ES-I3 (cell line): ENCODE data around the gene PDLIM7.
"Not testable (repeated sequence)": the region's sequence is repeated elsewhere in the genome, so short reads cannot be mapped to it uniquely, and the experiment has no call there.

Experiments
- H3K36me3 ChIP-seq: 2 replicates; pipeline ENCODE4 v1.6.1; 2013; ENCODE audit warnings: mild to moderate bottlenecking, low read length, control low read depth, moderate library complexity; ENCODE audit not compliant: insufficient read depth
- H3K4me1 ChIP-seq: 2 replicates; pipeline ENCODE4 v1.6.1; 2013; ENCODE audit warnings: mild to moderate bottlenecking, control low read depth, low read length; ENCODE audit not compliant: insufficient read depth
- H3K9ac ChIP-seq: 2 replicates; pipeline ENCODE4 v1.6.1; 2013; ENCODE audit warnings: low read depth, mild to moderate bottlenecking, low read length, moderate library complexity
- H3K9me3 ChIP-seq: 2 replicates; pipeline ENCODE4 v1.6.1; 2013; ENCODE audit warnings: mild to moderate bottlenecking, low read length, moderate library complexity; ENCODE audit not compliant: control insufficient read depth, insufficient read depth

Gene PDLIM7

DNA sequence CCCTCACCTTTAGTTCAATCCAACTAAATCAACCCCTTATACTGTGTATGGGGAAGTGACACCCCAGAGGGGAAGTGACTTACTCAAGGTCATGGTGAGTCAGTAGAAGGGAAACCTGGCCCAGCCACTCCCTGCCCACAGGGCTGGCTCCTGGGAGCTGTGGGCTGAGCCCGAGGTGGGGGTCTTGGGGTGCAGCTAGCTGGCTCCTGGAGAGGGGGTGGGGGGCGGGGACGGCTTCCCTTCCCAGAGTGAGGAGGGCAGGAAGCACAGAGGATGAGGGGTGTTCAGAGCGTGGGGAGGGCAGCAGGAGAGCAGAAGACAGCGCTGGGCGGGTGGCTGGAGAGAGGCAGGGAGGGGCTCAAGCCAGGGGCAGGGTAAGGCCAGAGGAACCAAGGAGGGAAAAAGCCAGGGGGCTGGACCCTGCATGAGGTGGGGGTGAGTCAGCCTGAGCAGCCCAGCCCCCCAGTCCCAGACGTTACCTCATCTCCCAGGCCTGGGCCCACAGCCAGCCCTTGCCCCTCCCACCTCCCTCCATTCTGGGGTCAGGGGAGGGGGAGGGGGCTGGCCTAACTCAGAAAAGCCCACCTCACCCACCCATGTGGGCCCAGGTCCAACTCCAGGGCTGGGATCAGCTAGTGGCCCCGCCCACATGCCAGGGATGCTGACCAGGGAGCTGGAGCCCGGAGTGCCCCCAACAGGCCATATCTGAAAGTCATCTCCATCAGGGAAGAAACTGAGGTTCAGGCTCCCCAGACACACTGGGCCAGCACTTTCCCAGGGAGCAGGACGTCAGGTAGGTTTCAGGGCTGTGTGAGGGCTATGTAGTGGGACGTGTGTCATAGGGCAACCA is 2.8 kb downstream of the PDLIM7 start:
- H3K36me3 ChIP-seq: peaks cover 14% of the 10 kb centered on the region
- H3K9ac ChIP-seq: peak overlapping the region; percentile 22; the same call in 1 of the 2 replicates
- no peaks in the 10 kb centered on the region for H3K9me3 ChIP-seq
- H3K4me1 ChIP-seq: peaks cover 26% of the 10 kb centered on the region

DNA sequence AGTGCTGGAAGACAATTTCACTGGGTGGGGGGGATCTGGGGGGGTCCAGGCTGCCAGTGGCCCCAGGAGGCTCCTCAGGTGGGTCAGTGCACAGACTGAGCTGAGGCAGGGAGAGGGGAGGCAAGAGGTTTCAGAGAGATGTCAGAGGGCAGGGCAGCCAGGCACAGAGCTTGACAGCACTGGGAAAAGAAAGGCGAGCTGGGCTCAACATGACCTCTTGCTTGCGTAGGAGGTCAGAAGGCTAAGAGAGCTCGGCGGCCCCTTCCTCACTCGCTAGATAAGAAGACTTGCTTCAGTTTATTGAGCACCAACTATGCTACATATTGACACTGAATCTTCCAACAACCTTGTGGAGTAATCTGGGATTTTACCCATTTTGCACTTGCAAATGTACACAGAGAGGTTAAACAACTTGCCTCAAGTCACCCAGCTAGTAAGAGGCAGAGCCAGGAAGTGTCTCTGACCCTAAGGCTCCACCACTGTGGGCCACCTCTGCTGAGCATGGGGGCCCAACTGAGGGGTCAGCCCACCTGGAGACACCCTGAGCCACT is 3.5 kb downstream of the PDLIM7 start:
- Histone ChIP-seq H3K36me3 (peaks cover 19% of the 10 kb centered on the region), H3K9me3 (no peaks in the 10 kb centered on the region), H3K9ac (no peak overlapping the region), H3K4me1 (peaks cover 26% of the 10 kb centered on the region)

DNA sequence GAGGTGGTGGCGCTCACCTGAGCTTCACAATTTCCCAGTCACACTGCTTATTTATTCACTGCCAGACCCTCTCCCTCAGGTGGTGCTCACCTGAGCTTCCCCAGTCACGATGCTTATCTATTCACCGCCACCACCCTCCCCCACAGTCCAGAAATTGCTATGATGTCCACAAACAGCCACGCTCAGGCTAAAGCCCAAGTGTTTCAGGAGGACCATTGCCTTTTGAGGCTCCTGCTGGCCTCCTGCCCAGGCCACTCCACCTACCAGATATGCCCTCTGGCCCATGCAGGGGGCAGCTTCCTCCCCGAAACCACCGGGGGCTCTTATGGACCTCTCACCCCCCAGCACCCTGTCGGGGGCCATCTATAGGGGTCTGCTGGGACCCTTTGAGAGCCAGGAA is 4.6 kb downstream of the PDLIM7 start:
- Histone ChIP-seq H3K36me3 (peaks cover 22% of the 10 kb centered on the region), H3K9ac (no peak overlapping the region), H3K4me1 (peaks cover 19% of the 10 kb centered on the region)

DNA sequence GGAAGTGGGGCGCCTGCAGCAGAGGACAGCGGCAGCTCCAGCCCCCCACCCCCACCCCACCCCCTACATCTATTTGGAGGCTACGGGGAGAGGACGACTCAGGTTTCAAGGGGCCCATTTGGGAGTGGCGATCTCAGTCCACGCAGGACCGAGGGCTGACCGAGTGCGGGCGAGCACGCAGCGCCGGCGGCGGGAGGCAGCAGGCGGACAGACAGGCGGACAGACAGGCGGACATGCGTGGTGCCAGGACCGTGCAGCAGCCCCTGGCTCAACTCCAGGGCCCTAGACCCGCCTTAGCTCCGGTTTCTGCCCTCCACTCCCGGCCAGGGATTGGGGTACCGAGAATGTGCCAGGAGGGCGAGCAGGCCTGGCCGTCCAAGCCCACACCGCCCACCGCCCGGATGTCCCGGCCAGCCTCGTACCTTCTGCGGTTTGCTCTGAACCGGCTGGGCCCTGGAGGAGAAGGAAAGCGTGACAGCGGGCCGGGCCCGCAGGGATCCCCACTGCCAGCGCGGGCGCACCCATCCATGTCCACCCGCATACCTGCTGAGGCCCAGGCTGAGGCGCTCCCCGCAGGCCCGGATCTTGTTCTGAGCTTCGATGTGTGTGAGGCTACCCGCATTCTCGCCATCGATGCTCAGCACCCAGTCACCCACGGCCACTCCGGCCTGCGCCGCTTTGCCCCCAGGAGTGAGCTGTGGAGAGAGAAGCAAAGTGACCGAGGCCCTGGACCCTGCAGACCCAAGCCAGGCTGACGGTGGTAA is 5.2 kb downstream of the PDLIM7 start:
- Histone ChIP-seq H3K36me3 (peaks cover 29% of the 10 kb centered on the region), H3K9me3 (no peaks in the 10 kb centered on the region), H3K4me1 (peaks cover 19% of the 10 kb centered on the region), H3K9ac (no peak overlapping the region)

More for the DNA sequence above, 4.6 kb downstream of the PDLIM7 start:
- no peaks in the 10 kb centered on the region for H3K9me3 ChIP-seq

DNA sequence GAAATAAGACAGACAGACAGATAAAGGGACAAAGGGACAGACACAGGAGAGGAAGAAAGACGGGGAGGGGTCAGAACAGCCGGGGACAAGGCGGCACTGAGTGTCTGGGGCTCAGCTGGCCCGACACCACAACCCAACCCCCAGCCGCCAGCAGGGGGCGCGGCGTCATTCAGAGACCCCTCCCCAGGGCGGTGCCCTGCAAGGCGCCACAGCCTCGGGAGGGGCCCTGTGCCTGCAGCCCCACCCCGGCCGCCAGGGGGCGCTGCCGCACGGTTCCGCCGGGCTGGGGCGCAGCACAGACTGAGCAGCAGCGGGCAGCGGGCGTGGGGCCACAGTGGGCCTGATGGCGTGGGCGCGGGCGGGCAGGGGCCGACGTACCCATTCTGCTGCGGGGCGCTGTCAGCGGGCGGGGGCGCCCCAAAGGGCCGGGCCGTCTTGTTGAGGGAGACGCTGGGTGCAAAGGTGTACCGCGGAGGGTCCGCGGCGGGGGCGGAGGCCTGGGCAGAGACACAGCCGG is 5.9 kb downstream of the PDLIM7 start:
- no peaks in the 10 kb centered on the region for H3K9me3 ChIP-seq
- peaks cover 31% of the 10 kb centered on the region for H3K36me3 ChIP-seq
- H3K9ac ChIP-seq: no peak overlapping the region
- peaks cover 19% of the 10 kb centered on the region for H3K4me1 ChIP-seq

DNA sequence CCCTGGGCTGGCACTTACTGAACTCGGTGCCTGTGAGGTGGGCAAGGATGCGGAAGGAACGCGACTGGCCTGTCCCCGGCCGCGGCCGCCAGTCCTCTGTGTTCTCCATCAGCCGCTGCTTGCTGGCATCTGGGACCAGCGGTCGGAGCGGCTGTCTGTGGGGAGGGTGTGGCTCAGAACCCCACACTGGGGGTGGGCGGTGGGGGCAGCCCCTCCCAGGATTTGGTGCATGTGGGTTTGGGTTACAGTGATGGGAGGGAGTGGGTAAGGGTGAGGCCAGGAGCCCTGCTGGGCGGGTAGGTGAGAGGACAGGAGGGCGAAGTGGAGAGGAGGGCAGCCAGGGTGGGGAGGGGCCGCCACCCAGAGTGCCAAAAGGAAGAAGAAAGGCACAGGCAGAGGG is 6.4 kb downstream of the PDLIM7 start:
- Histone ChIP-seq H3K9me3 (no peaks in the 10 kb centered on the region), H3K4me1 (peaks cover 19% of the 10 kb centered on the region), H3K36me3 (peaks cover 31% of the 10 kb centered on the region), H3K9ac (no peak overlapping the region)

DNA sequence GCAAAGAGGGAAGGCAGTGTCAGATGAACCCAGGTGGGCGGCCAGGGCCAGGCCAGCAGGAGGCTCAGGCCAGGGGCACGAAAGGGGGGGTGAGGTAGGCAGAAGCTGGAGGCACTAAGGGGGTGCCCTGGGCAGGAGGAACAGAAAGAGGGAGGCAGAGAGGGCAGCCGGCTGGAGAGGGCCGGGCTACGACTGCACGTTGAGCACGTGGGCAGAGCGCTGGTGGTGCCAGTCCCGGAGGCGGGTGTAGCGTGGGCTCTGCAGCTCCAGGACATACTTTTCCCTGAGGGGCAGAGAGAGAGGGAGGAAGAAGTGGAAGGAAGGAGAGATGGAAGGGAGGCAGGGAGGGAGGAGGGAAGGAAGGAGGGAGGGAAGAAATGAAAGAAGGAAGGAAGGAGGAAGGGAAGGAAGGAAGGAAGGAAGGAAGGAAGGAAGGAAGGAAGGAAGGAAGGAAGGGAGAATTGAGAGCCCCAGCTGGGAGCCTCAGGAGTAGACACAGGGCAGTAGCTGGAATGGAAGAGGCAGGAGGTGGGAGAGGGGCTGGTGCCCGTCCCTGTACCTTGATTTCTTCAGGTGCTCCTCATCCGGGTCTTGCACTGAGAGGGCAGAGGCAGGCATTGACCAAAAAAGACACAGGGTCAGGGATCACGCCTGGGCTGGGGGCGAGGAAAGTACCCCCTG is 7.0 kb downstream of the PDLIM7 start:
- peaks cover 13% of the 10 kb centered on the region for H3K4me1 ChIP-seq
- no peaks in the 10 kb centered on the region for H3K9me3 ChIP-seq
- H3K36me3 ChIP-seq: peaks cover 31% of the 10 kb centered on the region
- H3K9ac ChIP-seq: no peak overlapping the region

DNA sequence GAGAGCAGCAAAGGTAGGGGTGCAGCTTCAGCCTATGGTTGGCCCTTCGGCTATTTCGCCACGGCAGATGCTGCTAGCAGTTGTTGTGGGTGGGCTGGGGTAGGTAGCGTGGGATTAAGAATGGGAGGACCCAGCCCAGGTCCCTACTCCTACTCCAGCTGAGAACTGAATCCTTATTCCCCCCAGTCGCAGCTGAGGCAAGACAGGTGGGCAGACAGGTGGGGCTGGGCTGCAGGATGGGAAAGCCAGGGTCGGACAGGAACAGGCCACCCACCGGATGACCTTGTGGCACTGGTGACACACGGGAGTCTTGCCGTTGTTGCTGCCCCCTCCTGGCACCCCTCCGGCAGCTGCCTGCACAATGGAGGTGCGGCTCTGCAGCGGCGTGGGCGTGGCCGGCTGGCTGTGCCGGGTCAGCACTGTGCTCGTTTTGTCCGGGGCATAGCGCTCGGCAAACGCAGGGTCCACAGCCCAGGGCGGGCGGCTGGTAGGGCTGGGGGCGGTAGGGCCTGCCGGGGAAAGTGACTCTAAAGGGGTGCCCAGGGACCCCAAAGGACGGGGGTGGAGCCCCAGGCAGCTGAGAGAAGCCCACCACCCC is 8.2 kb downstream of the PDLIM7 start:
- H3K36me3 ChIP-seq: peaks cover 31% of the 10 kb centered on the region

DNA sequence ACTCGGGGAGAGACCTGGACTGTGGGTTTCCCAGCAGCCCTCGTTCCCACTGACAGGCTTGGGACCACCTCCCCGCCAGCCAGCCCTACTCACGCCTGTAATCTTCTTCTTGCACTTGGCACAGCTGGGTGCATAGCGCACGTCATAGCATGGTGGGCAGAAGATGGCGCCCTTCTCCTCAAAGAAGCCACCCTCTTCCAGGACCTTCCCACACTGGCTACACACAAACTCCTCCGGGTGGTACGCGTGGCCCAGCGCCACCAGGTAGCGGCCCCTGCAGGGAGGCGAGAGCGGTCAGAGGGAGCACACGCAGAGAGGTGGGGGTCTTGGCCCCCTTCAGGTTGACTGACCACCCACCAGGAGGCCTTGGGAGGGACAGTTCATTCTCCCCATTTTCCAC is 9.4 kb downstream of the PDLIM7 start:
- Histone ChIP-seq H3K36me3 (peaks cover 29% of the 10 kb centered on the region), H3K4me1 (no peaks in the 10 kb centered on the region; the same call in 1 of the 2 replicates), H3K9ac (no peak overlapping the region), H3K9me3 (no peaks in the 10 kb centered on the region)

More for the DNA sequence above, 8.2 kb downstream of the PDLIM7 start:
- H3K9me3 ChIP-seq: no peaks in the 10 kb centered on the region
- peaks cover 6% of the 10 kb centered on the region for H3K4me1 ChIP-seq
- no peak overlapping the region for H3K9ac ChIP-seq

DNA sequence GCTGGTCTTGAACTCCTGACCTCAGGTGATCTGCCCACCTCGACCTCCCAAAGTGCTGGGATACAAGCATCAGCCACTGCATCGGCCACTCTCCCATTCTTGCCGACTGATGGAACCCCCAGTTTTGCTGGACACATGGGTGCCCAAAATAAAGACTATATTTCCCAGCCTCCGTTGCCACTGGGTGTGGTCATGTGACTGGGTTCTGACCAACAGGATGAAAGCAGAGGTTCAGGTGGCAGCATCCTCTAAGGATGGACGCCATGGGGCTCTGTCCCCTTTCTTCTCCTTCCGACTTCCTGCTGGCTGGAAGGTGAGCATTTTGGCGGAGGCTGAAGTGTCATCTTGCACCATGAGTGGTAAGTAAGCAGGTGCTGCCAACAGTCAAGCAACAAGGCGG is 10.3 kb downstream of the PDLIM7 start:
- peaks cover 21% of the 10 kb centered on the region for H3K36me3 ChIP-seq
- H3K9ac ChIP-seq: no peak overlapping the region
- H3K9me3 ChIP-seq: no peaks in the 10 kb centered on the region
- H3K4me1 ChIP-seq: no peaks in the 10 kb centered on the region; the same call in 1 of the 2 replicates

DNA sequence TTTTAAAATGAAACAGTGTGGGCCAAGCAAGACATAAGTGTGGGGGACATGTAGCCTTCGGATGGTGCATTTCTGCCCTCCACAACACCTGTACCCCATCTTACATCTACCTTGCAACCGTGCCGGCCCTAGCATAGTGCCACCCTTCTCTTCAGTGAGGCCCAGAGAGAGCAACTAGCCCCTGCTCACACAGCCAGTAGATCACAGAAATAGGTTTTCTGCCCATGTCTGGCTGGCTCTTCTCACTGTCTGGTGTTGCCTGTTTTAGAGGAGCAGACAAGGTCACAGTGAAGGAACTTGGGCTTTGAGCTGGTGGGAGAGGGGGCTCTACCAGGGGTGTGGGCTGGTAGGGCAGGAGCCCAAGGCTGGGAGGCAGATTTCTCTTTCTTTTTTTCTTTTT is 11.1 kb downstream of the PDLIM7 start:
- Histone ChIP-seq H3K9me3 (no peaks in the 10 kb centered on the region), H3K9ac (no peak overlapping the region), H3K36me3 (peaks cover 21% of the 10 kb centered on the region), H3K4me1 (no peaks in the 10 kb centered on the region; the same call in 1 of the 2 replicates)

DNA sequence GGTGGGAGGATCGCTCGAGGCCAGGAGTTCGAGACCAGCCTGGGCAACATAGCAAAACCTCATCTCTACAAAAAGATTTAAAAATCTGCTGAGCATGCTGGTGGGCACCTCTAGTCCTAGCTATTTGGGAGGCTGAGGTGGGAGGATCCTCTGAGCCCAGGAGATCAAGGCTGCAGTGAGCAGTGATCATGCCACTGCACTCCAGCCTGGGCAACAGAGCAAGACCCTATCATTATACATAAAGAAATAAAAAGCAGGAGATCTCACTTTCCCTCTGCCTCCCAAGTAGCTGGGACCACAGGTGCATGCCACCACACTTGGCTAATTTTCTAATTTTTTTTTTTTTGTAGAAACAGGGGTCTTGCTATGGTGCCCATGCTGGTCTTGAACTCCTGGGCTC is 11.7 kb downstream of the PDLIM7 start:
- H3K4me1 ChIP-seq, H3K9me3 ChIP-seq, H3K9ac ChIP-seq: not testable (repeated sequence)
- peaks cover 20% of the 10 kb centered on the region for H3K36me3 ChIP-seq

DNA sequence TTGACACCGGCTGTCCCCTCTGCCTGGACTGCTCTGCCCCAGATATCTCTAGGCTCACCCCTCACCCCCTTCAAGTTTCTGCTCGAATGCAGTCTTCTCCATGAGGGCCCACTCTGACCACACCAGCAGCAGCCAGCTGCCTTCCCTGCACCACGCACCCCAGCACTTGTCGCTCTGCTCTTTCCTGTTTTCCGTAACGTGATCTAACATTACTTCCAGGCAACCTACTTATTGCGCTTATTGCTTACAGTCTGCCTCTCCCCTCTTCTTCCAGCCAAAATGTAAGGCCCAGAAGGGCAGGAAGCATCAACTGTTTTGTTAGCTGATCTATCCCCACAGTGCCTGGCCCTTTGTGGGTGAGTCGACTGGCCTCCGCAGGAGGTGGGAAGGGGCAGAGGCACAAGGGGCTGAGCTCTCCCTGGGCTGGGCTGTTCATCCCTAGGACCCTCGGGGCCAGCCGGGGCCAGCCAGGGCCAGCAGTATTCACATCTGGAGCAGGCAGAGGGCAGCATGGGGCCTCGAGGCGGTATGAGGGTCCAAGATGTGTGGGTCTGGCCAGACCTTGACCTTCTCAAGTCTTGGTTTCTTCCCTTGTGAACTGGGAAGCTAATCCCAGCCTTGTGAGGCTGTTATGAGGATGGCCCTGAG is 12.4 kb downstream of the PDLIM7 start:
- H3K9ac ChIP-seq: no peak overlapping the region
- no peaks in the 10 kb centered on the region for H3K4me1 ChIP-seq
- peaks cover 17% of the 10 kb centered on the region for H3K36me3 ChIP-seq
- no peaks in the 10 kb centered on the region for H3K9me3 ChIP-seq
